Right atrium auricular region (tissue), 2 donors: ENCODE measurements around the gene PTPRU. TPM values are rescaled to one million over a fixed set of nuclear protein-coding genes. Genes with fewer than 3 reads are reported as not detected.

Experiments
- DNase-seq: peaks from one replicate; pipeline ENCODE4 v3.0.0-alpha.2; 2019; ENCODE audit warnings: low spot score
- H3K27ac ChIP-seq, 2 donors: fragments of 200-600 bp; sonication (generic); 1 replicate in 1 of 2; 2 replicates in 1 of 2; pipeline ENCODE4 v1.5.1; 2016 to 2019
- H3K27me3 ChIP-seq, 2 donors: fragments of 200-600 bp; sonication (generic); one replicate each; pipeline versions ENCODE4 v1.5.1 to v1.6.0; 2017 to 2019
- H3K36me3 ChIP-seq: fragments of 200-600 bp; sonication (generic); one replicate; pipeline ENCODE4 v1.5.1; 2016
- H3K4me1 ChIP-seq, 2 donors: fragments of 200-600 bp; sonication (generic); one replicate each; pipeline versions ENCODE4 v1.5.1 to v1.6.0; 2017 to 2019
- H3K4me3 ChIP-seq, 2 donors: fragments of 200-600 bp; sonication (generic); 1 replicate in 1 of 2; 2 replicates in 1 of 2; pipeline ENCODE4 v1.5.1; 2017 to 2019; ENCODE audit warnings: mild to moderate bottlenecking in 1 of 2, moderate library complexity in 1 of 2
- H3K9me3 ChIP-seq, 2 donors: fragments of 200-600 bp; sonication (generic); one replicate each; pipeline ENCODE4 v1.5.1; 2019
- CTCF ChIP-seq, 2 donors: fragments of 200-600 bp; sonication (generic); IDR thresholded peaks; one replicate each; pipeline ENCODE4 v1.5.1; 2019; ENCODE audit warnings: antibody characterized with exemption in 2 of 2
- total RNA-seq, 2 donors: library from RNA; depleted of rRNA; stranded (reverse); fragments of >200 nt; gene quantifications; one replicate each; pipeline ENCODE4 v1.1.0, GENCODE V29; 2016

The PTPRU gene
- total RNA-seq, 2 donors from 2014 or later, result 15.9 to 22.4 TPM

GRCh38 chr1:29253180-29253579 is 16.9 kb downstream of the PTPRU start:
- no peak for TF ChIP-seq CTCF (IDR thresholded peaks at IDR 0.05)
- H3K4me3 ChIP-seq, result no peak overlapping the region

GRCh38 chr1:29254346-29254745 is 18.0 kb downstream of the PTPRU start:
- Histone ChIP-seq H3K27ac (no peak overlapping the region), H3K27me3 (no peaks in the 10 kb centered on the region), H3K9me3 (no peaks in the 10 kb centered on the region), H3K4me3 (no peak overlapping the region), H3K4me1 (peaks cover 0 to 13% of the 10 kb centered on the region in 2 donors), H3K36me3 (no peaks in the 10 kb centered on the region)
- DNase-seq, result no peak
- TF ChIP-seq CTCF (IDR thresholded peaks at IDR 0.05), result no peak

More at GRCh38 chr1:29253180-29253579, 16.9 kb downstream of the PTPRU start:
- DNase-seq, result no peak
- Histone ChIP-seq H3K27ac (no peak overlapping the region), H3K4me1 (peaks cover 0 to 6% of the 10 kb centered on the region in 2 donors), H3K9me3 (no peaks in the 10 kb centered on the region), H3K36me3 (no peaks in the 10 kb centered on the region), H3K27me3 (no peaks in the 10 kb centered on the region)

GRCh38 chr1:29255134-29255666 is 18.9 kb downstream of the PTPRU start:
- DNase-seq, result no peak
- H3K27me3 ChIP-seq, result no peaks in the 10 kb centered on the region

GRCh38 chr1:29256394-29256793 is 20.1 kb downstream of the PTPRU start:
- H3K4me3 ChIP-seq, result no peak overlapping the region
- H3K9me3 ChIP-seq, result no peaks in the 10 kb centered on the region
- no peaks in the 10 kb centered on the region for H3K27me3 ChIP-seq
- no peak overlapping the region for H3K27ac ChIP-seq
- no peaks in the 10 kb centered on the region for H3K36me3 ChIP-seq
- DNase-seq, result no peak
- peaks cover 0 to 26% of the 10 kb centered on the region in 2 donors for H3K4me1 ChIP-seq
- TF ChIP-seq CTCF (IDR thresholded peaks at IDR 0.05), result no peak

More at GRCh38 chr1:29255134-29255666, 18.9 kb downstream of the PTPRU start:
- Histone ChIP-seq H3K4me1 (peaks cover 0 to 21% of the 10 kb centered on the region in 2 donors), H3K4me3 (no peak overlapping the region), H3K36me3 (no peaks in the 10 kb centered on the region), H3K9me3 (no peaks in the 10 kb centered on the region), H3K27ac (no peak overlapping the region)
- no peak for TF ChIP-seq CTCF (IDR thresholded peaks at IDR 0.05)

- no peak overlapping the region for H3K27ac ChIP-seq
- H3K27me3 ChIP-seq, result no peaks in the 10 kb centered on the region
- no peaks in the 10 kb centered on the region for H3K9me3 ChIP-seq
- H3K4me1 ChIP-seq, result peaks cover 0 to 26% of the 10 kb centered on the region in 2 donors
- no peak overlapping the region for H3K4me3 ChIP-seq
- no peak for TF ChIP-seq CTCF (IDR thresholded peaks at IDR 0.05)
- DNase-seq, result no peak
- no peaks in the 10 kb centered on the region for H3K36me3 ChIP-seq
Measured at GRCh38 chr1:29256979-29257804, 20.9 kb downstream of the PTPRU start.
